Esophagus muscularis mucosa (tissue), 4 donors: ENCODE measurements around the gene CENPP.
"Not testable (repeated sequence)": the region's sequence is repeated elsewhere in the genome, so short reads cannot be mapped to it uniquely, and the experiment has no call there.

Experiments
- CTCF ChIP-seq, 3 experiments: fragments of 200-600 bp in 2 of 3; fragments of 450-650 bp in 1 of 3; sonication (generic) in 2 of 3; IDR thresholded peaks; one replicate each; pipeline ENCODE4 v1.5.1; 2017 to 2019; ENCODE audit warnings: antibody characterized with exemption in 3 of 3, mild to moderate bottlenecking in 2 of 3, moderate library complexity in 1 of 3
- EP300 ChIP-seq: sonication (generic); formaldehyde crosslinking; IDR thresholded peaks from one replicate; pipeline ENCODE4 v1.6.1; 2017; ENCODE audit warnings: antibody characterized with exemption
- POLR2A ChIP-seq: fragments of 450-650 bp; IDR thresholded peaks from one replicate; pipeline ENCODE4 v1.6.1; 2017; ENCODE audit warnings: antibody characterized with exemption, moderate library complexity, mild to moderate bottlenecking, low read depth
- POLR2AphosphoS5 ChIP-seq, 2 donors: sonication (generic); formaldehyde crosslinking; IDR thresholded peaks; one replicate each; pipeline ENCODE4 v1.6.1; 2017; ENCODE audit warnings: antibody characterized with exemption in 2 of 2

- not testable (repeated sequence) for TF ChIP-seq CTCF (IDR thresholded peaks at IDR 0.05); EP300; POLR2AphosphoS5 (IDR thresholded peaks at IDR 0.05); POLR2A
Observed at GRCh38 chr9:92573612-92574011, 247.9 kb downstream of the CENPP start.
